Tibial nerve (tissue), 4 donors: Measurements from ENCODE around the gene ERGIC2. TPM values are rescaled to one million over a fixed set of nuclear protein-coding genes. Genes with fewer than 3 reads are reported as not detected.

Experiments used
- DNase-seq, 2 donors: peaks; one replicate each; pipeline ENCODE4 v3.0.0-alpha.2; 2019; ENCODE audit warnings: low spot score in 2 of 2
- H3K27ac ChIP-seq, 4 donors: fragments of 200-600 bp; sonication (generic) in 3 of 4; one replicate each; pipeline ENCODE4 v1.5.1; 2017 to 2019; ENCODE audit warnings: mild to moderate bottlenecking in 1 of 4
- H3K27me3 ChIP-seq, 2 donors: fragments of 200-600 bp; sonication (generic) in 1 of 2; one replicate each; pipeline versions ENCODE4 v1.5.1 to v1.6.0; 2017 to 2019
- H3K36me3 ChIP-seq, 3 donors: fragments of 200-600 bp; sonication (generic); one replicate each; pipeline ENCODE4 v1.5.1; 2018 to 2019
- H3K4me1 ChIP-seq, 4 donors: fragments of 200-600 bp; sonication (generic) in 3 of 4; one replicate each; pipeline ENCODE4 v1.5.1; 2017 to 2019
- H3K4me3 ChIP-seq, 4 donors: fragments of 200-600 bp; sonication (generic) in 3 of 4; one replicate each; pipeline ENCODE4 v1.5.1; 2017 to 2019; ENCODE audit warnings: mild to moderate bottlenecking in 1 of 4, moderate library complexity in 1 of 4
- H3K9me3 ChIP-seq, 4 donors: fragments of 200-600 bp; sonication (generic) in 3 of 4; one replicate each; pipeline ENCODE4 v1.5.1; 2017 to 2019
- CTCF ChIP-seq, 5 experiments: fragments of 200-600 bp in 3 of 5; fragments of 450-650 bp in 2 of 5; sonication (generic) in 3 of 5; IDR thresholded peaks; one replicate each; pipeline ENCODE4 v1.5.1; 2016 to 2019; ENCODE audit warnings: antibody characterized with exemption in 5 of 5, mild to moderate bottlenecking in 3 of 5, moderate library complexity in 2 of 5
- EP300 ChIP-seq, 2 donors: sonication (generic); formaldehyde crosslinking; IDR thresholded peaks; one replicate each; pipeline ENCODE4 v1.6.1; 2017; ENCODE audit warnings: antibody characterized with exemption in 2 of 2, mild to moderate bottlenecking in 1 of 2
- POLR2A ChIP-seq, 2 donors: fragments of 450-650 bp; IDR thresholded peaks; one replicate each; pipeline ENCODE4 v1.6.1; 2017; ENCODE audit warnings: antibody characterized with exemption in 2 of 2, mild to moderate bottlenecking in 2 of 2, moderate library complexity in 2 of 2
- WGBS, 2 donors: methylation state at CpG; one replicate each; pipeline ENCODE4 v1.1.5; 2018; 5-methylcytosine and 5-hydroxymethylcytosine counted together
- total RNA-seq, 4 donors: library from RNA; depleted of rRNA; stranded (reverse); fragments of >200 nt; gene quantifications; one replicate each; pipeline ENCODE4 v1.1.0, GENCODE V29; 2016

Gene ERGIC2
- total RNA-seq, 4 donors from 2014 or later, result 20.7 to 41.1 (median 28.7) TPM

GRCh38 chr12:29426498-29426897 lies 45.5 kb upstream of the ERGIC2 start:
- 95 to 97% methylated on average over 2 of the region's 2 CpGs for WGBS, 2 donors
- TF ChIP-seq EP300 (IDR thresholded peaks at IDR 0.05), result no peak
- TF ChIP-seq POLR2A (IDR thresholded peaks at IDR 0.05), result no peak
- no peaks in the 10 kb centered on the region for H3K9me3 ChIP-seq

GRCh38 chr12:29425722-29426121 lies 44.8 kb upstream of the ERGIC2 start:
- DNase-seq, result no peak
- Histone ChIP-seq H3K36me3 (no peaks in the 10 kb centered on the region), H3K4me3 (no peak overlapping the region), H3K27me3 (no peaks in the 10 kb centered on the region), H3K9me3 (no peaks in the 10 kb centered on the region), H3K4me1 (no peaks in the 10 kb centered on the region), H3K27ac (no peak overlapping the region)
- TF ChIP-seq POLR2A (IDR thresholded peaks at IDR 0.05) (no peak), CTCF (IDR thresholded peaks at IDR 0.05) (no peak), EP300 (IDR thresholded peaks at IDR 0.05) (no peak)
- WGBS, 2 donors, result 62 to 71% methylated on average over 2 of the region's 2 CpGs

More at GRCh38 chr12:29426498-29426897, 45.5 kb upstream of the ERGIC2 start:
- DNase-seq, result no peak
- H3K4me1 ChIP-seq, result no peaks in the 10 kb centered on the region
- H3K27me3 ChIP-seq, result no peaks in the 10 kb centered on the region
- no peak overlapping the region for H3K27ac ChIP-seq
- H3K36me3 ChIP-seq, result no peaks in the 10 kb centered on the region
- no peak overlapping the region for H3K4me3 ChIP-seq

- H3K36me3 ChIP-seq, result no peaks in the 10 kb centered on the region
- no peaks in the 10 kb centered on the region for H3K9me3 ChIP-seq
- TF ChIP-seq CTCF (IDR thresholded peaks at IDR 0.05) (no peak), POLR2A (IDR thresholded peaks at IDR 0.05) (no peak), EP300 (IDR thresholded peaks at IDR 0.05) (no peak)
- H3K27me3 ChIP-seq, result no peaks in the 10 kb centered on the region
- no peaks in the 10 kb centered on the region for H3K4me1 ChIP-seq
- no peak overlapping the region for H3K4me3 ChIP-seq
- no peak for DNase-seq
- H3K27ac ChIP-seq, result no peak overlapping the region
These were observed 35.8 kb upstream of the ERGIC2 start for GRCh38 chr12:29416748-29417147.

GRCh38 chr12:29415111-29415510 lies 34.1 kb upstream of the ERGIC2 start:
- no peak overlapping the region for H3K4me3 ChIP-seq
- no peaks in the 10 kb centered on the region for H3K36me3 ChIP-seq
- no peaks in the 10 kb centered on the region for H3K9me3 ChIP-seq
- H3K27me3 ChIP-seq, result no peaks in the 10 kb centered on the region
- TF ChIP-seq POLR2A (IDR thresholded peaks at IDR 0.05) (no peak), EP300 (IDR thresholded peaks at IDR 0.05) (no peak), CTCF (IDR thresholded peaks at IDR 0.05) (no peak)
- no peaks in the 10 kb centered on the region for H3K4me1 ChIP-seq
- DNase-seq, result no peak
- H3K27ac ChIP-seq, result no peak overlapping the region
- 47 to 55% methylated on average over 4 of the region's 4 CpGs for WGBS, 2 donors

- H3K36me3 ChIP-seq, result no peaks in the 10 kb centered on the region
- DNase-seq, result no peak
- H3K4me1 ChIP-seq, result no peaks in the 10 kb centered on the region
- H3K4me3 ChIP-seq, result no peak overlapping the region
- H3K27ac ChIP-seq, result no peak overlapping the region
- TF ChIP-seq EP300 (IDR thresholded peaks at IDR 0.05) (no peak), POLR2A (IDR thresholded peaks at IDR 0.05) (no peak), CTCF (IDR thresholded peaks at IDR 0.05) (no peak)
- H3K27me3 ChIP-seq, result no peaks in the 10 kb centered on the region
- no peaks in the 10 kb centered on the region for H3K9me3 ChIP-seq
These were observed 33.4 kb upstream of the ERGIC2 start for GRCh38 chr12:29414368-29414767.

- H3K36me3 ChIP-seq, result no peaks in the 10 kb centered on the region
- no peak for TF ChIP-seq POLR2A (IDR thresholded peaks at IDR 0.05)
- no peak for DNase-seq
- H3K27me3 ChIP-seq, result no peaks in the 10 kb centered on the region
- H3K27ac ChIP-seq, result no peak overlapping the region
- H3K9me3 ChIP-seq, result no peaks in the 10 kb centered on the region
- WGBS, 2 donors, result 43 to 63% methylated on average over 4 of the region's 4 CpGs
- no peak overlapping the region for H3K4me3 ChIP-seq
- H3K4me1 ChIP-seq, result no peaks in the 10 kb centered on the region
These were observed 24.6 kb upstream of the ERGIC2 start for GRCh38 chr12:29405561-29405960.
